Measurements from ENCODE around the gene GABARAP.

GRCh38 chr17:7191571-7192270 lies 50.5 kb downstream of the GABARAP start:
- TF ChIP-seq YY1 (IDR thresholded peaks at IDR 0.05; ENCODE audit: low read depth) (peak; percentile 60; the same call in 1 of the 2 replicates), RAD21 (IDR thresholded peaks at IDR 0.05; ENCODE audit: low read depth) (no peak), MAX (IDR thresholded peaks at IDR 0.05) (no peak), CREB1 (IDR thresholded peaks at IDR 0.05; ENCODE audit: low read depth) (0 out of 2 replicates have a peak, but pooled peaks have one; percentile 48), ZBTB7A (IDR thresholded peaks at IDR 0.05; ENCODE audit: low read depth) (no peak), FOXM1 (IDR thresholded peaks at IDR 0.05; ENCODE audit: borderline replicate concordance, low read depth) (no peak)

All from Ishikawa (cell line).